HepG2 (cell line): Measurements from ENCODE around the gene DDAH1. TPM values are rescaled to one million over a fixed set of nuclear protein-coding genes. Genes with fewer than 3 reads are reported as not detected.

Experiments
- CAMTA2 ChIP-seq: sonication (generic); formaldehyde crosslinking; IDR thresholded peaks from 2 replicates; pipeline ENCODE4 v1.4.0; 2020; ENCODE audit warnings: mild to moderate bottlenecking, missing genetic modification reagents, borderline replicate concordance
- CEBPG ChIP-seq: IDR thresholded peaks from 2 replicates; pipeline ENCODE4 v1.6.1; 2016
- ELF3 ChIP-seq: IDR thresholded peaks from 2 replicates; pipeline ENCODE4 v1.6.1; 2016; ENCODE audit warnings: missing genetic modification reagents, missing compliant biosample characterization
- FOXO1 ChIP-seq: sonication (generic); formaldehyde crosslinking; IDR thresholded peaks from 2 replicates; pipeline ENCODE4 v1.4.0; 2020; ENCODE audit warnings: missing genetic modification reagents
- HNF1B ChIP-seq: sonication (generic); formaldehyde crosslinking; IDR thresholded peaks from 2 replicates; pipeline ENCODE4 v1.5.1; 2020; ENCODE audit warnings: mild to moderate bottlenecking, moderate library complexity, missing genetic modification reagents
- HOXD1 ChIP-seq: sonication (generic); formaldehyde crosslinking; IDR thresholded peaks from 2 replicates; pipeline ENCODE4 v1.5.0; 2020; ENCODE audit warnings: missing genetic modification reagents
- IRF2 ChIP-seq: IDR thresholded peaks from 2 replicates; pipeline ENCODE4 v1.6.1; 2018; ENCODE audit warnings: missing genetic modification reagents, missing compliant biosample characterization
- MIER3 ChIP-seq: IDR thresholded peaks from 2 replicates; pipeline ENCODE4 v1.6.1; 2016; ENCODE audit warnings: missing compliant biosample characterization, borderline replicate concordance
- MTA3 ChIP-seq: sonication (generic); formaldehyde crosslinking; IDR thresholded peaks from 2 replicates; pipeline ENCODE4 v1.4.0; 2020; ENCODE audit warnings: missing genetic modification reagents
- POGZ ChIP-seq: sonication (generic); formaldehyde crosslinking; IDR thresholded peaks from 2 replicates; pipeline ENCODE4 v1.4.0; 2020; ENCODE audit warnings: mild to moderate bottlenecking, missing genetic modification reagents
- RAD21 ChIP-seq: fragments of 450-650 bp; formaldehyde crosslinking; IDR thresholded peaks from 2 replicates; pipeline ENCODE4 v1.5.0; 2020; ENCODE audit warnings: mild to moderate bottlenecking
- RARA ChIP-seq: IDR thresholded peaks from 2 replicates; pipeline ENCODE4 v1.6.1; 2016; ENCODE audit warnings: missing genetic modification reagents, missing compliant biosample characterization
- SATB2 ChIP-seq: sonication (generic); formaldehyde crosslinking; IDR thresholded peaks from 2 replicates; pipeline ENCODE4 v1.5.0; 2020; ENCODE audit warnings: missing genetic modification reagents
- SP5 ChIP-seq: IDR thresholded peaks from 2 replicates; pipeline ENCODE4 v1.6.1; 2016; ENCODE audit warnings: low read depth, borderline replicate concordance
- TCF7L2 ChIP-seq: IDR thresholded peaks from 2 replicates; pipeline ENCODE4 v1.6.1; 2011; ENCODE audit warnings: mild to moderate bottlenecking, low read depth, low read length, moderate library complexity
- TEAD3 ChIP-seq: optimal IDR thresholded peaks from 2 replicates; pipeline ENCODE3; 2016; ENCODE audit warnings: borderline replicate concordance
- TMF1 ChIP-seq: sonication (generic); formaldehyde crosslinking; IDR thresholded peaks from 2 replicates; pipeline ENCODE4 v1.8.1; 2022; ENCODE audit warnings: low read depth, missing genetic modification reagents
- ZFY ChIP-seq: sonication (generic); formaldehyde crosslinking; IDR thresholded peaks from 2 replicates; pipeline ENCODE4 v1.4.0; 2020; ENCODE audit warnings: missing genetic modification reagents
- ZHX1 ChIP-seq: sonication (generic); formaldehyde crosslinking; IDR thresholded peaks from 2 replicates; pipeline ENCODE4 v1.8.1; 2022; ENCODE audit warnings: low read depth, mild to moderate bottlenecking, missing genetic modification reagents
- ZNF142 ChIP-seq: sonication (generic); formaldehyde crosslinking; IDR thresholded peaks from 2 replicates; pipeline ENCODE4 v1.4.0; 2020; ENCODE audit warnings: missing genetic modification reagents
- ZNF251 ChIP-seq: sonication (generic); formaldehyde crosslinking; IDR thresholded peaks from 2 replicates; pipeline ENCODE4 v1.9.0; 2021; ENCODE audit warnings: mild to moderate bottlenecking, missing genetic modification reagents
- ZNF660 ChIP-seq: sonication (generic); formaldehyde crosslinking; IDR thresholded peaks from 2 replicates; pipeline ENCODE4 v1.5.1; 2020; ENCODE audit warnings: mild to moderate bottlenecking, low read depth, missing genetic modification reagents, borderline replicate concordance
- ZNF740 ChIP-seq: sonication (generic); formaldehyde crosslinking; IDR thresholded peaks from 2 replicates; pipeline ENCODE4 v1.4.0; 2020; ENCODE audit warnings: missing genetic modification reagents
- polyA plus RNA-seq, 8 experiments: library from polyadenylated mRNA; depleted of rRNA in 3 of 8; stranded (reverse) in 7 of 8; unstranded in 1 of 8; fragments of >200 nt; fragmentation: Illumina TruSeq in 4 of 8; extraction: Trizol in 4 of 8; gene quantifications; 2 replicates each; pipeline versions ENCODE4 v1.2.1 to v1.2.3, GENCODE V29; 2011 to 2016; ENCODE audit warnings: low read depth in 4 of 8, missing spikeins in 1 of 8, mixed read lengths in 1 of 8; ENCODE audit not compliant: insufficient read depth in 1 of 8
- total RNA-seq, 5 experiments: library from RNA; depleted of rRNA; stranded (reverse); fragments of >200 nt; fragmentation: Illumina TruSeq; extraction: Trizol; gene quantifications; 2 replicates each; pipeline ENCODE4 v1.2.3, GENCODE V29; 2016; ENCODE audit warnings: low read depth in 1 of 5

Gene DDAH1
- total and polyA plus RNA-seq, 2 of the 13 experiments (the other 11 are each of a cell fraction or from before 2014, with no cell fraction given), result 39.7 to 64.4 TPM

- TF ChIP-seq ZHX1 (CRISPR knock-in tag), result no peak
- no peak for TF ChIP-seq TCF7L2
- TF ChIP-seq SATB2 (CRISPR knock-in tag), result no peak
- TF ChIP-seq ZNF660 (CRISPR knock-in tag), result no peak
- TF ChIP-seq ZFY, result no peak
- TF ChIP-seq TMF1, result no peak
- 0 out of 2 replicates have a peak, but pooled peaks have one; percentile 31 for TF ChIP-seq HNF1B (CRISPR knock-in tag)
- peak; percentile 8 for TF ChIP-seq TEAD3 (CRISPR knock-in tag)
- TF ChIP-seq POGZ (CRISPR knock-in tag), result peak; percentile 65
- no peak for TF ChIP-seq ZNF740
- TF ChIP-seq HOXD1 (CRISPR knock-in tag), result no peak
- TF ChIP-seq ELF3, result peak; percentile 23; the same call in 1 of the 2 replicates
- TF ChIP-seq MTA3, result no peak
- peak; percentile 19; the same call in 1 of the 2 replicates for TF ChIP-seq SP5 (CRISPR knock-in tag)
- TF ChIP-seq ZNF142 (CRISPR knock-in tag), result no peak
- no peak for TF ChIP-seq IRF2 (CRISPR knock-in tag)
- no peak for TF ChIP-seq RAD21 (CRISPR knock-in tag)
- peak; percentile 73 for TF ChIP-seq CEBPG (CRISPR knock-in tag)
- peak; percentile 29; the same call in 1 of the 2 replicates for TF ChIP-seq FOXO1 (CRISPR knock-in tag)
- no peak for TF ChIP-seq MIER3 (CRISPR knock-in tag)
- TF ChIP-seq CAMTA2, result no peak
- TF ChIP-seq ZNF251 (CRISPR knock-in tag), result no peak
- TF ChIP-seq RARA (CRISPR knock-in tag), result peak; percentile 31; the same call in 1 of the 2 replicates
Measured at GRCh38 chr1:85460555-85461088, 4.3 kb downstream of the DDAH1 start (continued).
